ENCODE results near the gene SLC26A2.

DNA sequence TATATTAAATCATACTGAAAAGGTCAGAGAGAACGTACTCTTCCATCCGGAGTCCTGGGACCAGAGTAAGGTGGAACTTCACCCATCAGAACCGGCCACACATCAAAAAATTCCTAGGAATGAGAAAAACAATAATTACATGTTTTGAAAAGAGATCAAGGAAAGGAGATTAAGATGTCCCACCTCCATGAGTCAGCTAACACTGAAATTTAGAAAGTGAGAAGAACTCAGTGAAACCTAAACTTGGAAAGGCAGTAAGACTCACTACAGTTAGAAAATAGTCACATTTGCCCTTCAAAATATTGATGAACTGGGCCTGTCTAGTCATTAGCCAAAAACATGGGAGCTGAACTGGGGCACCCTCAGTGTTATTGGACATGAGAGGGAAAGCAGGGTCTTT is 39.0 kb upstream of the SLC26A2 start:
- no peak for TF ChIP-seq EZH2 (IDR thresholded peaks at IDR 0.05; ENCODE audit: borderline replicate concordance)
- TF ChIP-seq, protein P1, sequence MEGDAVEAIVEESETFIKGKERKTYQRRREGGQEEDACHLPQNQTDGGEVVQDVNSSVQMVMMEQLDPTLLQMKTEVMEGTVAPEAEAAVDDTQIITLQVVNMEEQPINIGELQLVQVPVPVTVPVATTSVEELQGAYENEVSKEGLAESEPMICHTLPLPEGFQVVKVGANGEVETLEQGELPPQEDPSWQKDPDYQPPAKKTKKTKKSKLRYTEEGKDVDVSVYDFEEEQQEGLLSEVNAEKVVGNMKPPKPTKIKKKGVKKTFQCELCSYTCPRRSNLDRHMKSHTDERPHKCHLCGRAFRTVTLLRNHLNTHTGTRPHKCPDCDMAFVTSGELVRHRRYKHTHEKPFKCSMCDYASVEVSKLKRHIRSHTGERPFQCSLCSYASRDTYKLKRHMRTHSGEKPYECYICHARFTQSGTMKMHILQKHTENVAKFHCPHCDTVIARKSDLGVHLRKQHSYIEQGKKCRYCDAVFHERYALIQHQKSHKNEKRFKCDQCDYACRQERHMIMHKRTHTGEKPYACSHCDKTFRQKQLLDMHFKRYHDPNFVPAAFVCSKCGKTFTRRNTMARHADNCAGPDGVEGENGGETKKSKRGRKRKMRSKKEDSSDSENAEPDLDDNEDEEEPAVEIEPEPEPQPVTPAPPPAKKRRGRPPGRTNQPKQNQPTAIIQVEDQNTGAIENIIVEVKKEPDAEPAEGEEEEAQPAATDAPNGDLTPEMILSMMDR (IDR thresholded peaks at IDR 0.05; ENCODE audit: poor library complexity), result no peak
- no peak for TF ChIP-seq EZH2phosphoT487 (IDR thresholded peaks at IDR 0.05; ENCODE audit: low read depth, severe bottlenecking, unreplicated experiment)
